NCI-H1436 (cell line): ENCODE measurements around the gene SIGLEC12.
A peak's percentile ranks its signal among the peaks of the same experiment; 100 is the strongest.
"Not testable (repeated sequence)": the region's sequence is repeated elsewhere in the genome, so short reads cannot be mapped to it uniquely, and the experiment has no call there.

Source experiments
- DNase-seq: peaks from one replicate; lab custom pipeline; 2025; lab: John Stamatoyannopoulos, UW

The SIGLEC12 gene

GRCh38 chr19:51479531-51480331 lies 21.9 kb downstream of the SIGLEC12 start:
- no peak for DNase-seq

DNA sequence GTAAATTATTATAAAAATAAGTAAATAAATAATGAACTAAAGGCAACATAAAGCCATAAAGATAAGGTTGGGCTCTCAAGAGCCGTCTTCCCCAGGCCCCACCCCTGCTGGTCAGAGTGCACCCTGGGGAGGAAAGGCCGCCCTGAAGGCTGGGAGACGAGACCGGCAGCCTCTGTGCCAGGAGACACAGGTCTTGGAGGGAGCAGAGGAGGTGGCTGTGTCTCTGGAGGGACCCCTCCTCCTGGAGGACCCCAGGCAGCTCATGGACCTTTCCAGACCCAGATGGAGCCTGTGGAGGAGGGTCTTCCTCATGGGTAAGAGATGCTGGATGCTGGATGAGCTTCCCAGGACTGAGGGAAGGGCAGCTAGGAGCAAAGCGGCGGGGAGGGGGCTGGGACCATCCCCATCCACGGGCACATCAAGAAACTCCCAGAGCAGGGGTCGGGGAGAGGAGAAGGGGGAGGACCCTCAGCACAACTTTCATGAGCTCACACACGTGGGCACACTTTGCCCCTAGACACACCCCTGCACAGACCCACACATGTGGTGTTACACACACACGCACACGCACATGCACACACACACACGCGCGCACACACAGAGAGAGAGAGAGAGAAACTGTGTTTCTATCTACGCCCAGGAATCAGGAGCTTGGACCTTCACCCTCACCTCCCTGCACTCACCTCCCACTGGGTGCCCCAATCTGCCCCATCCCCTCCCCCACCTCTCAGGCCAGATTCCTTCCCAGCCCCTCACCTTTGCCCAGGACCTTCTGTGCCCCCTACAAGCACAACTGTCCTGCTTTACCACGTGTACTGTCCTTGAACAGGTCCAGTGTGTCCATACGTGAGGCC lies 23.0 kb downstream of the SIGLEC12 start, which contains the start of gene CEACAM18:
TSS of gene CEACAM18 (plus strand) at position 159 of the 854 bp plus-strand sequence.
- no peak for DNase-seq

- DNase-seq = no peak
These were observed 24.3 kb downstream of the SIGLEC12 start for GRCh38 chr19:51477344-51477743.

DNA sequence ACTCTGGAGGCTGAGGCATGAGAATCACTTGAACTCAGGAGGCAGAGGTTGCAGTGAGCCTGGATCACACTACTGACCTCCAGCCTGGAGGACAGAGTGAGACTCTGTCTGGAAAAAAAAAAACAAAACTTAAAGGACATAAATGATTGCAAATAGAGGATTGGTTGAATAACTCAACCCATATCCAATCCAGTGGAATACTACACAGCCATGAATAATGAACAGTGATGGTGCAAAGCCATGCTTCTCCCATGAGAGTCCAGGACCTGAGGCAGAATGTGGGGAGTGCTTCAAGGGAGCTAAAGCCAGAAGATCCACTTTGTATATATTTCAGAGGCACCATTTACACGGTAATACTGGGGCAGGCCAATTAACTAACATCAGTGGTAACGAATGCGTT lies 25.4 kb downstream of the SIGLEC12 start:
- DNase-seq = no peak

DNA sequence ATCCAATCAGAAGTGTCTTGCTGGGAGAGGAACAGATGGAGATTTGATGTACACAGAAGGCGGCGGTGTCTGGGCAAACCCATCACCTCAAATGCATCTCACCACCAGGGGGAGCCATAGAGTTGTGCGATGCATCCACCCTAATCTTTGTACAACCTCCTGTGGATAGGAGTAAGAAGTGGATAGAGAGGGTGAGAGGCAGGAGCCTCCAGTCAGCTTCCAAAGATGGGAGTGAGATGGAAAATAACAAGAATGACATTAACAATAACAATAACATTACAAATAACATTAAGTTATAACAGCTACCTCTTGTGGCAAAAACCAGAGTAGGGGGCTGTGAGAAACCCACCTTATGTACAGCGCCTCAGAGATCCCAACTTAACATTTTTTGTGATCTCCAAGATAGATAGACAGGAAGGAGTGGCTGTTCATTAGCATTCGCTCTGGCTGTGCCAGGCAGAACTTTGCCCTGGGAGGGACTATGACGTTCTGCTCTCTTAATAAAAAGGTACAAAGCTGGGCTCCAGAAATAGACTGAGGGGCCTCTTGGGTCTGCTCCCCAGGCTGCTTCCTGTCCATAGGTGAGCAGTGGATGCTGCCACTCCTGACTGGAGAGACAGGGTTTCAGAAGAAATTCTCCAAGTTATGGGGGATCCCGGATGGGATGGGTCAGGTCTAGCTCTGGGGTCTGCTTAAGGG lies 28.4 kb downstream of the SIGLEC12 start:
- peak; percentile 74 for DNase-seq

- no peak for DNase-seq
These were observed 29.0 kb downstream of the SIGLEC12 start for GRCh38 chr19:51472607-51473006.

DNA sequence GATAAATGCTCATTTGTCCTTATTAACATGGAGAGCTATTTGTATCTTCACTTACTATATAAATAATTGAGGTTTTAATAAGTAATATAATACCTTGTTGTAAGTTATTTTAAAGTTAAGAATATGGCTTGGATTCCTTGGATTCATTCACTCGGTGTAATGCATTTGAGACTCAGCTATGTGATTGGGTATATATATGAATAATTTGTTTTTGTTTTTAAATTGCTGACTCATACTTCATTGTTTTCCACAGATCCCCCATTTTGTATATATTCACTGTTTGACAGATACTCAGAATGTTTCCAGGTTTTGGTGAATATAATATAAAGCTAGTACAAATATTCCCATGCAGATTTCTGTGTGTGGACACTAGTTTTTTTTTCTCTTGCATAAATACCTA lies 30.1 kb downstream of the SIGLEC12 start:
- no peak for DNase-seq

DNA sequence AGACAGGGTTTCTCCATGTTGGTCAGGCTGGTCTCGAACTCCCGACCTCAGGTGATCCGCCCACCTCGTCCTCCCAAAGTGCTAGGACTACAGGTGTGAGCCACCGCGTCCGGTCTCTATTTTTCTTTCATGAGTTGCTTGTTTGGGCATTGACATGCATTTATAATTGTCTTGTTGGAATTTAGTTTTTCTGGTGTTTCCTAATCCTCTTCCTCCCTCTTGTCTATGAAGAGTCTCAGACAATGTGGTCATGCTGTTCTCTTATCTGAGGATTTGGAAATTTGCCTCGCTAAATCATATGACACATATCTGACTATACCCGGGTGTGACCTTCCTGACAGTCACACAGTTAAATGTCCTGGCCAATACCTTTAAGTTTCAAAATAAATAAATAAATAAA lies 30.6 kb downstream of the SIGLEC12 start:
- DNase-seq = no peak

DNA sequence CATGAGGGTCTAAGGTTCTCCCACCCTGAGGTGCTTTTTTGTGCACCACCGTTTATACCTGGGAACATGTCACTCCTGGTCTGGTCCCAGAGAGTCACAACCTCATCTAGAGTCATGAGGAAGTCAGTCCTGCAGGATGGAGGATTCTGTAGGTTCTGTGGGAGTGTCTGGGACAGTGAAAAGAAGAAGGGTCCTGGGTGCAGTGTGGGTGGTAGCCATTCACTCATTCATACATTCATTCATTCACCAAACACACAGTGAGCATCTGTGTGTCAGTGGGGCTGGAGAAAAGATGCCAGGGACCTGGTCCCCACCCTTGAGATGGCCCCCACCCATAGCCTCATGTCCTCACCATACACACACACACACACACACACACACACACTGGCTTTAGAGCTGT lies 32.0 kb downstream of the SIGLEC12 start:
- no peak for DNase-seq

DNA sequence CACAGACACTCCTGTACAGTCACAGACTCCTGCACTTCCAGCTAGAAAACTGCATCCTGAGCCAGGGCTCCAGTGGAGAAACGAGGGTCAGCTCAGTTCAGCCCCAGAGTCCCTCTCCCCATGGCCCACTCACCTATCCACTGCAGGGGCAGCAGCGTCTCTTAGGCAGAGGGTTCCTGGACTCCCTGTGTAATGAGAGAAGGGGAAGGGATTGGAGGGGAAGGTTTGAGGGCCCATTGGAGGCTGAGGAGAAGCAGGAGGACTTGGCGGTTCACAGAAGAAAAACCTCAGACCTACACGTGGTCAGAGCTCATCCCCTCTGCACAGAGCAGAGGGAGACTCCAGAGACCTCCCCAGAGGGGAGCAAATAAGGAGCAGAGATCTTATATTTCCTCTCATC lies 32.4 kb downstream of the SIGLEC12 start:
- no peak for DNase-seq

DNA sequence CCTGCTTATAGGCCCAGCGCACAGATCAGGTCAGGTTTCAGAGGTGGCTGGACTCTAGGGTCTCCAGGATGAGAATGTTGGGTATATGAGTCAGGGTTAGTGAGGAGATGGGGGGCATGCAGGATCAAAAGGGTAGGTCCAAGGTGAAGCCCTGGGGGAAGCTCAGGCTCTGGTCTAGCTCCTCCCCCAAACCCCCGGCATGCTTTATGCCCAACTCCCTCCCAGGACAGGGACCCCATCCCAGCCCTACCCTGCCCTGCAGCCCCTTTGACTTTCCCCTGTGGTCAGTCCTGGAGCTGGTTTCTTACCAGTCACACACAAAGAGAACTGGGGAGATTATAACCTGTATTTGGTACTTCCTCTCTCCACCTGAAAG lies 33.1 kb downstream of the SIGLEC12 start:
- DNase-seq = no peak

- DNase-seq = no peak
These were observed 33.6 kb downstream of the SIGLEC12 start for GRCh38 chr19:51467864-51468544.

DNA sequence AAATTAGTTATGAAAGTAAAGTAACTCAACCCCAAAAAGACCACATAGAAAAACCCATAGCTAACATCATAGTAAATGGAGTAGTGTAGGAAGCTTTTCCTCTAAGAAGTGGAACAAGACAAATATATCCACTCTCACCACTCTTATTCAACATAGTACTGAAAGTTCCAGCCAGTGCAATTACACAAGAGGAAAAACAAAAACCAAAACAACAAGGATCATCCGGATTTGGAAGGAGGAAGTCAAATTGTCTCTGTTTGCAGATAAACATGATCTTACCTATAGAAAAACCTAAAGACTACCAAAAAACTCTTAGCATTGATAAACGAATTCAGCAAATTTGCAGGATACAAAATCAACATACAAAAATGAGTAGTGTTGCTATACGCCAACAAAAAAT lies 34.9 kb downstream of the SIGLEC12 start:
- DNase-seq = no peak

DNA sequence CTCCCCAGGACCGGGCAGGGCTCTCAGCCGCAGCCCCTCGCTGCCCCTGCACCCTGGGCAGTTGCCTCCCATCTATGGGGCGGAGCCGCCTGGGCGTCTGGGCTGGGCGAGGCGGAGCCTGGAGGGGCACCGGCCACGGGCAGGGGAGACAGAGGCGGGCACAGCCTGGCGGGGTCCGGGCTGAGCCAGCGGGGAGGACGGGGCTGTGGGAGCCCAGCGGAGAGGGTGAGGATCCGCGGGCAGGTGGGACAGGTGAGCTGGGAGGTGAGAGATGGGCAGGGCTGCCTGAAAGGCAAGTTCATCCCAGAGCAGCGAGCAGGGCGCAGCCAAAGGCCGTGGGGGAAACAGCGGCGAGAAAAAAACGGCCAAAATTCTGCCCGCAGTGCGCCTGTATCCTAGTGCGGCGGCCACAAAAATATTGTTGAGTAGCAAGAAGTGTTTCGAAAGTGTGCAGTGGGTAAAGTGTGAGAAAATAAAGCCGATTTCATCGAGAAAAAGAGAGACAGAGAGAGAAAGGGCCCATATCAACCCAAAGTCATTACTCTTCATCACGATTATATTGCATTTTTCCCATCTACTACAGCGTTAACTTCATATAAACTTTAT lies 37.5 kb downstream of the SIGLEC12 start:
- not testable (repeated sequence) for DNase-seq

GRCh38 chr19:51462681-51463080 lies 38.9 kb downstream of the SIGLEC12 start:
- no peak for DNase-seq

- DNase-seq = no peak
These were observed 39.3 kb downstream of the SIGLEC12 start for GRCh38 chr19:51462276-51462675.

GRCh38 chr19:51461723-51462161 lies 39.9 kb downstream of the SIGLEC12 start:
- DNase-seq = no peak

DNA sequence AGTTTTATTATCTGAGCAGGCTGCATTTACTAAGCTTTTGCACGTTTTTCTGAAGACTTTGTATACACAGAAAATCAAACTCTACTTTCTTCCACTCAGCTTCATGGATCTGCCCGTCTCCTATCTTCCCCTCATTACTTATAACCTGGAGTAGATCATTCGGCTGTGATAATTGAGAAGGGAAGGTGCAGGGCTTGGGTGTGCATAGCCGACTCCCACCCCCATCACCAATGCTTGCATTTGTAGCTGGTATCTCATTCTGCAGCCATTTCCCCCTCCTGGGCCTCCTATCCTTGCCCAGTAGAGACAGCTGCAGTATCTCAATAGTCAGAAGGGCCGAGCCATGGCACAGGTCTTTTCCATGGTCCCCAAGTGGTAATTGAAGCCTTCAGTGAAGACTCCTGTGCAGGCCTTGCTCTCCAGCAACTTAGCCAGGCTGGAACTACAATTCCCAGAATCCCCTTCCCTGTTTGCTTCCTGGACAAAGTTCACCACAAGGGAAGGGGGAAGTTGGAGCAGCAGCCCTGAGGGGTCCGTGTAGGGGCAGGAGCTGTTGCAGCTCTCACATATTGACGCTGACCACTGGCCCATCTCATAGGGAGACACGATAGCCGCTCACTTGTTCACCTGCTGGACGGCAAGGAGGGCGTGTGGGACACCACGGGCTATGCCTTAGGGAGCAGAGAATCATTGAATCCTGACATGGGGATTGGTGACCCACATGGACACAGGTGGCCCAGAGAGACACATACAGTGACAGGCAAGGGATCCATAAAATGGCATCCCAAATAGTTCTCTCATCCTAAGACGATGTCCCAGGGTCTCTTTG lies 41.2 kb downstream of the SIGLEC12 start:
- DNase-seq = no peak

DNA sequence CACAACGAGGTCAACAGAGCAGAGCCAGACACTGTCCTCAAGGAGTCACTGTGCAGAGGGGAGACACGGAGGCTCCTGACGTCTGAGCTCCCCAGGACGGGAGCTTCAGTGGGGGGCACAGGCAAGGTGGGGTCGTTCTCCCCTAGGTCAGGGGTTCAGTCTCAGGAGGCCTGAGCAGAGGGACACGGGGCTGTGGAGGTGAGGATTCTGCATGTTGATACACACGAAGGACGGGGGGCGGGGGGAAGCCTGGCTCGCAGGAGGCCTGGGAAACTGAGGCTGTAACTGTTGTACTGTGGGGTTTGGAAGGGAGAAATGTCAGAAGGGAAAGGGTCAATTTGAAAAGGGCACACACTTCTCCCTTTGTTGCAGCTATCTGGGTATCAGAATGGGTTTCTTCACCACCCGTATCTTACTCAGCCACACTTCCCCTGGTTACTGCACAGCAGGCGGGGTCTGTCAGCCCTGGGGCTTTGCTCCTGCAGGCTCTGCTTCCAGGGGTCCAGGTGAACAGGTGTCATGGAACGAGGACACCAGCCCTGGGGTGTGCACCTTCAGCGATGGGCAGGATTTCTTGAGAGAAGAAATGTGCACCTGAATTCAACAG lies 42.6 kb downstream of the SIGLEC12 start:
- no peak for DNase-seq

- no peak for DNase-seq
These were observed 43.5 kb downstream of the SIGLEC12 start, which contains the start of gene SIGLEC8 for GRCh38 chr19:51458051-51458645. Gene SIGLEC8 (minus strand): TSS chr19:51458454. CDS start chr19:51458387, 67 bp downstream.
